Glomerular endothelial cell (primary cell): Measurements from ENCODE around the gene FSIP2. TPM values are rescaled to one million over a fixed set of nuclear protein-coding genes. Genes with fewer than 3 reads are reported as not detected.

Source experiments
- DNase-seq: peaks from one replicate; pipeline ENCODE4 v3.0.0-alpha.2; 2011; ENCODE audit warnings: low read depth, low spot score; ENCODE audit errors: extremely low read depth
- total RNA-seq: library from RNA; depleted of rRNA; stranded (reverse); fragments of >200 nt; gene quantifications from 2 replicates; pipeline ENCODE4 v1.2.3, GENCODE V29; 2015

FSIP2 gene
- total RNA-seq, 1 donor from 2014 or later = 0.82 TPM

GRCh38 chr2:185876234-185876633 is 137.6 kb downstream of the FSIP2 start:
- no peak for DNase-seq

- no peak for DNase-seq
Measured at GRCh38 chr2:185880396-185880795, 141.8 kb downstream of the FSIP2 start.
